AG04450 (cell line): ENCODE measurements around the gene IL13. TPM values are rescaled to one million over a fixed set of nuclear protein-coding genes. Genes with fewer than 3 reads are reported as not detected.

Experiments used
- CTCF ChIA-PET: fragments of 300-600, 350-600 bp; formaldehyde crosslinking; extraction: SDS; loops from one replicate; lab custom pipeline; 2022; ENCODE audit warnings: antibody characterized with exemption, inconsistent platforms; lab: Charles Lee
- POLR2A ChIA-PET: fragments of 350-600 bp; formaldehyde crosslinking; extraction: SDS; loops from one replicate; lab custom pipeline; 2021; ENCODE audit warnings: antibody characterized with exemption, inconsistent platforms; lab: Yijun Ruan, JAX
- DNase-seq: peaks from one replicate; pipeline ENCODE4 v3.0.0-alpha.2; 2011; ENCODE audit warnings: low read depth, low spot score
- H3K27ac ChIP-seq: one replicate; pipeline ENCODE4 v1.5.1; 2012; ENCODE audit warnings: low read depth, low read length, control low read depth
- H3K27me3 ChIP-seq: one replicate; pipeline ENCODE4 v1.6.0; 2012; ENCODE audit warnings: low read length; ENCODE audit not compliant: control insufficient read depth, insufficient read depth
- H3K4me3 ChIP-seq: 2 replicates; pipeline ENCODE4 v1.5.1; 2011; ENCODE audit warnings: mild to moderate bottlenecking, low read depth, low read length, control low read depth
- H3K9me3 ChIP-seq: 2 replicates; pipeline ENCODE4 v1.5.1; 2012; ENCODE audit warnings: low read length; ENCODE audit not compliant: control insufficient read depth, insufficient read depth
- CTCF ChIP-seq: IDR thresholded peaks from 2 replicates; pipeline ENCODE4 v1.5.1; 2011; ENCODE audit warnings: low read depth, low read length, control low read depth, inconsistent platforms
- polyA plus RNA-seq: library from polyadenylated mRNA; depleted of rRNA; stranded (reverse); fragments of >200 nt; gene quantifications from 2 replicates; pipeline ENCODE4 v1.2.3, GENCODE V29; 2011

Gene IL13
- polyA plus RNA-seq, 1 experiment = not detected

GRCh38 chr5:132637241-132637640 lies 20.7 kb upstream of the IL13 start:
- Histone ChIP-seq H3K9me3 (no peaks in the 10 kb centered on the region), H3K27ac (no peak overlapping the region), H3K4me3 (no peak overlapping the region), H3K27me3 (no peaks in the 10 kb centered on the region)
- CTCF ChIA-PET = interaction anchor here (0.6 to 1.0 kb wide), 2 partner anchors 47 to 185 kb away, joined by 3 read pairs; no protein-coding TSS in a partner anchor
- POLR2A ChIA-PET = no interaction called here
- TF ChIP-seq CTCF = no peak
- no peak for DNase-seq

GRCh38 chr5:132639706-132640130 lies 18.3 kb upstream of the IL13 start:
- Histone ChIP-seq H3K4me3 (no peak overlapping the region), H3K27me3 (no peaks in the 10 kb centered on the region), H3K9me3 (no peaks in the 10 kb centered on the region), H3K27ac (no peak overlapping the region)
- TF ChIP-seq CTCF = no peak
- ChIA-PET CTCF (interaction anchor here (0.5 kb wide), 1 partner anchor 20 kb away, joined by 3 read pairs; no protein-coding TSS in a partner anchor), POLR2A (no interaction called here)
- DNase-seq = no peak

- ChIA-PET POLR2A (no interaction called here), CTCF (no interaction called here)
- Histone ChIP-seq H3K4me3 (no peak overlapping the region), H3K9me3 (no peaks in the 10 kb centered on the region), H3K27me3 (no peaks in the 10 kb centered on the region), H3K27ac (no peak overlapping the region)
- no peak for DNase-seq
- no peak for TF ChIP-seq CTCF
Observed at GRCh38 chr5:132640613-132641012, 17.4 kb upstream of the IL13 start.

- Histone ChIP-seq H3K27ac (no peak overlapping the region), H3K4me3 (no peak overlapping the region), H3K9me3 (no peaks in the 10 kb centered on the region), H3K27me3 (no peaks in the 10 kb centered on the region)
- CTCF ChIA-PET = no interaction called here
- TF ChIP-seq CTCF = no peak
- no peak for DNase-seq
- POLR2A ChIA-PET = no interaction called here
Observed at GRCh38 chr5:132641241-132641723, 16.7 kb upstream of the IL13 start.

GRCh38 chr5:132641841-132642240 lies 16.1 kb upstream of the IL13 start:
- Histone ChIP-seq H3K9me3 (no peaks in the 10 kb centered on the region), H3K4me3 (no peak overlapping the region), H3K27me3 (no peaks in the 10 kb centered on the region), H3K27ac (no peak overlapping the region)
- CTCF ChIA-PET = no interaction called here
- POLR2A ChIA-PET = no interaction called here
- DNase-seq = no peak
- no peak for TF ChIP-seq CTCF
